Common myeloid progenitor, CD34-positive (primary cell): ENCODE measurements around the gene SALL1.

Experiments
- CTCF ChIA-PET: fragments of 350-600 bp; sonication (Branson Sonifier 250); formaldehyde crosslinking; loops from one replicate; lab custom pipeline; 2021; ENCODE audit warnings: antibody characterized with exemption; lab: Charles Lee
- POLR2A ChIA-PET: fragments of 350-600 bp; sonication (Branson Sonifier 250); formaldehyde crosslinking; loops from one replicate; lab custom pipeline; 2021; ENCODE audit warnings: antibody characterized with exemption; lab: Charles Lee
- DNase-seq, 3 donors: peaks; one replicate each; pipeline versions ENCODE4 v3.0.0 to v3.0.0-alpha.2; 2013
- H3K27ac ChIP-seq, 2 experiments: 1 replicate in 1 of 2; 2 replicates in 1 of 2; pipeline ENCODE4 v1.7.0; 2013; ENCODE audit warnings: inconsistent platforms in 2 of 2, low read length in 2 of 2, mild to moderate bottlenecking in 2 of 2, low read depth in 1 of 2, moderate library complexity in 1 of 2; ENCODE audit not compliant: severe bottlenecking in 2 of 2, insufficient read depth in 1 of 2, poor library complexity in 1 of 2
- H3K27me3 ChIP-seq, 5 experiments: replicated peaks in 2 of 5; 1 replicate in 3 of 5; 2 replicates in 2 of 5; pipeline versions ENCODE4 v1.6.1 to v1.7.0; 2013; ENCODE audit warnings: low read length in 4 of 5, mild to moderate bottlenecking in 2 of 5, moderate library complexity in 2 of 5, inconsistent platforms in 1 of 5; ENCODE audit not compliant: insufficient read depth in 5 of 5, control insufficient read depth in 4 of 5
- H3K36me3 ChIP-seq, 4 experiments: 1 replicate in 2 of 4; 2 replicates in 2 of 4; pipeline versions ENCODE4 v1.6.1 to v1.7.0; 2013; ENCODE audit warnings: low read length in 3 of 4, control low read depth in 1 of 4, mild to moderate bottlenecking in 1 of 4; ENCODE audit not compliant: control insufficient read depth in 4 of 4, insufficient read depth in 4 of 4
- H3K4me1 ChIP-seq, 4 experiments: 1 replicate in 3 of 4; 2 replicates in 1 of 4; pipeline versions ENCODE4 v1.6.1 to v1.7.1; 2013; ENCODE audit warnings: low read length in 3 of 4, mild to moderate bottlenecking in 3 of 4, control low read depth in 1 of 4, inconsistent platforms in 1 of 4, moderate library complexity in 1 of 4; ENCODE audit not compliant: control insufficient read depth in 4 of 4, insufficient read depth in 4 of 4; ENCODE audit errors: control extremely low read depth in 1 of 4
- H3K4me3 ChIP-seq, 7 experiments: 1 replicate in 4 of 7; 2 replicates in 3 of 7; pipeline versions ENCODE4 v1.5.1 to v1.7.0; 2013; ENCODE audit warnings: mild to moderate bottlenecking in 7 of 7, low read length in 6 of 7, moderate library complexity in 6 of 7, inconsistent platforms in 2 of 7, low read depth in 2 of 7, control low read depth in 1 of 7; ENCODE audit not compliant: insufficient read depth in 4 of 7, control insufficient read depth in 1 of 7; ENCODE audit errors: extremely low read depth in 1 of 7
- H3K9me3 ChIP-seq, 5 experiments: 1 replicate in 4 of 5; 2 replicates in 1 of 5; pipeline versions ENCODE4 v1.6.1 to v1.7.1; 2013; ENCODE audit warnings: low read length in 4 of 5, mild to moderate bottlenecking in 2 of 5, inconsistent platforms in 1 of 5, low read depth in 1 of 5, moderate library complexity in 1 of 5; ENCODE audit not compliant: control insufficient read depth in 4 of 5, insufficient read depth in 2 of 5; ENCODE audit errors: control extremely low read depth in 1 of 5
- WGBS: methylation state at CpG from one replicate; pipeline ENCODE4 v1.1.5; 2013; ENCODE audit not compliant: insufficient coverage; 5-methylcytosine and 5-hydroxymethylcytosine counted together

The SALL1 gene

GRCh38 chr16:51103590-51103989 is 47.5 kb downstream of the SALL1 start:
- POLR2A ChIA-PET, result no interaction called here
- CTCF ChIA-PET, result no interaction called here
- DNase-seq, result no peak
- no peak overlapping the region for H3K4me3 ChIP-seq
- no peak overlapping the region for H3K27ac ChIP-seq
- no peaks in the 10 kb centered on the region for H3K4me1 ChIP-seq
- no peaks in the 10 kb centered on the region for H3K36me3 ChIP-seq
- H3K9me3 ChIP-seq, result no peaks in the 10 kb centered on the region
- H3K27me3 ChIP-seq, result peaks cover 0 to 7% (median 0%) of the 10 kb centered on the region in 5 experiments
- 94% methylated on average over 3 of the region's 4 CpGs for WGBS

DNA sequence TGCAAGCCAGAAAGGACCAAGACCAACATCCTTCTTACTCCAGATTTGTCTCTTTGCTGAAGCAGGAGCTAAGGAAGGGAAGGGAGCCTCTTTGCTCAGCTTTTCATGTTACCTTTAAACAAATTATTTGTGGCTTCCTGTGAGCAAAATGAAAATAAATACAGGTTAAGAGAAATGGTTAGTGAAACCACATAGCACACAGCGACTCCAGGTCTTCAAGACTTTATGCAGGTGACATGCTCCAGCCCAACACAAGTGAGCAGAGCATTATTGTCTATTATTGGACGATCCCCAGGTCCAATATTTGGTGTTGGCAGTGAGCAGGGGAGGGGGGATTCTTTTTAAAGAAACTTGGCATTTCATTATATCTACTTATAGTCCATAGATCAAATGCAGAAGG is 53.3 kb downstream of the SALL1 start:
- Histone ChIP-seq H3K27ac (no peak overlapping the region), H3K4me1 (no peaks in the 10 kb centered on the region), H3K27me3 (peaks cover 0 to 43% (median 10%) of the 10 kb centered on the region in 5 experiments), H3K36me3 (no peaks in the 10 kb centered on the region), H3K9me3 (no peaks in the 10 kb centered on the region), H3K4me3 (no peak overlapping the region)
- 100% methylated on average over 1 of the region's 2 CpGs for WGBS
- ChIA-PET CTCF (no interaction called here), POLR2A (no interaction called here)
- no peak for DNase-seq

- POLR2A ChIA-PET, result no interaction called here
- CTCF ChIA-PET, result no interaction called here
- no peaks in the 10 kb centered on the region for H3K36me3 ChIP-seq
- peaks cover 0 to 47% (median 10%) of the 10 kb centered on the region in 5 experiments for H3K27me3 ChIP-seq
- H3K27ac ChIP-seq, result no peak overlapping the region
- no peak for DNase-seq
- H3K4me3 ChIP-seq, result no peak overlapping the region
- H3K9me3 ChIP-seq, result no peaks in the 10 kb centered on the region
- H3K4me1 ChIP-seq, result no peaks in the 10 kb centered on the region
- WGBS, result 50% methylated on average over 15 of the region's 16 CpGs
Measured at GRCh38 chr16:51095890-51096626, 55.0 kb downstream of the SALL1 start.

DNA sequence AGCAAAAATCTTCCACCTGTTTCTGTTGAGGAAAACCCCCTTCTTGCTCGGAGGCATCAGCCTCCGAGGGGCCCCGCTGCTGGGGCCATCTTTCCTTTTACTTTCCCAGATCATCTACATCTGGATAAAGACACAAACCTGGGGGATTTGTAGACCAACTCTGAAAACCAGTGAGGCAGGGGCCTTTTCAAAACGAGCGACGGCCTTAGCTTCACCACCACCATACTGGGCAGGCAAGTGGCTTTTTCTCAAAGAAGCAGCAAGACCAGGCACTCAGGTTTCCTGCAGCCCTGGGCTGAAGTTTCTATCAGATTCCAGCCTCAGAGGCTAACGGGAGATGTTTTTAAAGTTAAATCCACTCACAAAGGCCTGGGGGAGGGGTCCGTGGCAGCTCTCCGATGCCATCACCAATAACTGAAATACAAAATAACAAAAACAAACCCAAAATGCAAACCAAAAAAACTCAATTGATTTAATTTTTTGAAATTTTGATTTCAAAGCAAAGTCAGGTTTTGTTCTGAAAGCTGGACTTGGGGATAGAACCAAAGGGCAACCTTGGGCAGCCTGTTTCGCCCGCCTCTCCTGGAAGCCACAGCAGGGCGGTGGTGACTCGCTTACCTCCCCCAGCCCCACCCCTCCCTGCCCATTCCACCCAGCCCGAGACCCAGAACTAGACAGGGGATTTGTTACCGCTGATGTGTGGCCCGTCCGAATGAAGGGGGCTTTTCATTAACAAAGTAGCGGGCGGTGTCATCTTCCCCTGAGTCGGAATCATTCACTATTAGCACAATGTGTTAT is 55.8 kb downstream of the SALL1 start:
- Histone ChIP-seq H3K27me3 (peaks cover 0 to 44% (median 10%) of the 10 kb centered on the region in 5 experiments), H3K4me3 (no peak overlapping the region), H3K27ac (no peak overlapping the region), H3K4me1 (no peaks in the 10 kb centered on the region), H3K9me3 (no peaks in the 10 kb centered on the region), H3K36me3 (no peaks in the 10 kb centered on the region)
- 56% methylated on average over 9 of the region's 20 CpGs for WGBS
- ChIA-PET CTCF (no interaction called here), POLR2A (no interaction called here)
- no peak for DNase-seq

GRCh38 chr16:51093726-51094280 is 57.3 kb downstream of the SALL1 start:
- Histone ChIP-seq H3K27ac (no peak overlapping the region), H3K9me3 (peaks cover 0 to 4% (median 0%) of the 10 kb centered on the region in 5 experiments), H3K36me3 (no peaks in the 10 kb centered on the region), H3K27me3 (peaks cover 0 to 42% (median 10%) of the 10 kb centered on the region in 5 experiments), H3K4me3 (no peak overlapping the region), H3K4me1 (no peaks in the 10 kb centered on the region)
- 50% methylated on average over 2 of the region's 5 CpGs for WGBS
- POLR2A ChIA-PET, result no interaction called here
- CTCF ChIA-PET, result no interaction called here
- no peak for DNase-seq
